Neuron (in vitro differentiated cells): ENCODE data around the gene CATSPERD.
A peak's percentile ranks its signal among the peaks of the same experiment; 100 is the strongest.

Experiments
- H2AFZ ChIP-seq: one replicate; pipeline ENCODE4 v1.6.1; 2013; ENCODE audit warnings: low read depth, mild to moderate bottlenecking, inconsistent platforms, low read length, moderate library complexity
- H3K27me3 ChIP-seq: one replicate; pipeline ENCODE4 v1.6.1; 2013; ENCODE audit warnings: low read length; ENCODE audit not compliant: insufficient read depth
- H3K36me3 ChIP-seq: one replicate; pipeline ENCODE4 v1.6.1; 2013; ENCODE audit warnings: low read length; ENCODE audit not compliant: insufficient read depth
- H3K4me1 ChIP-seq: one replicate; pipeline ENCODE4 v1.6.1; 2013; ENCODE audit warnings: low read length; ENCODE audit not compliant: insufficient read depth
- H3K4me3 ChIP-seq: 2 replicates; pipeline ENCODE4 v1.5.1; 2013; ENCODE audit warnings: mild to moderate bottlenecking, low read length, moderate library complexity
- H3K9me3 ChIP-seq: one replicate; pipeline ENCODE4 v1.6.1; 2013; ENCODE audit warnings: low read length

Gene CATSPERD

GRCh38 chr19:5690125-5690954 is 30.1 kb upstream of the CATSPERD start, which contains the start of gene RPL36:
TSS of gene RPL36 (plus strand) at chr19:5690295. CDS start at chr19:5690508, 213 bp downstream.
- Histone ChIP-seq H3K27me3 (no peaks in the 10 kb centered on the region), H3K9me3 (no peaks in the 10 kb centered on the region), H2AFZ (no peak within 1 kb of the TSS), H3K4me1 (peaks cover 11% of the 10 kb centered on the region), H3K4me3 (peak within 1 kb of the TSS; percentile 80), H3K36me3 (peaks cover 43% of the 10 kb centered on the region)

GRCh38 chr19:5690955-5691821 is 29.2 kb upstream of the CATSPERD start:
- no peaks in the 10 kb centered on the region for H3K9me3 ChIP-seq
- H3K4me1 ChIP-seq = peaks cover 11% of the 10 kb centered on the region
- H3K4me3 ChIP-seq = peak overlapping the region; percentile 80
- H2AFZ ChIP-seq = no peak overlapping the region
- H3K27me3 ChIP-seq = no peaks in the 10 kb centered on the region
- H3K36me3 ChIP-seq = peaks cover 51% of the 10 kb centered on the region

GRCh38 chr19:5691822-5692722 is 28.4 kb upstream of the CATSPERD start:
- peak overlapping the region; percentile 80 for H3K4me3 ChIP-seq
- no peaks in the 10 kb centered on the region for H3K9me3 ChIP-seq
- H3K36me3 ChIP-seq = peaks cover 59% of the 10 kb centered on the region
- no peak overlapping the region for H2AFZ ChIP-seq
- H3K4me1 ChIP-seq = peaks cover 11% of the 10 kb centered on the region
- no peaks in the 10 kb centered on the region for H3K27me3 ChIP-seq

GRCh38 chr19:5692723-5693194 is 27.7 kb upstream of the CATSPERD start:
- peaks cover 60% of the 10 kb centered on the region for H3K36me3 ChIP-seq
- H3K4me3 ChIP-seq = no peak overlapping the region
- H3K4me1 ChIP-seq = peaks cover 11% of the 10 kb centered on the region

GRCh38 chr19:5693195-5694166 is 27.0 kb upstream of the CATSPERD start:
- Histone ChIP-seq H3K4me3 (no peak overlapping the region), H2AFZ (no peak overlapping the region), H3K9me3 (no peaks in the 10 kb centered on the region), H3K4me1 (peaks cover 11% of the 10 kb centered on the region), H3K27me3 (no peaks in the 10 kb centered on the region), H3K36me3 (peaks cover 65% of the 10 kb centered on the region)

More at GRCh38 chr19:5692723-5693194, 27.7 kb upstream of the CATSPERD start:
- Histone ChIP-seq H3K27me3 (no peaks in the 10 kb centered on the region), H2AFZ (no peak overlapping the region), H3K9me3 (no peaks in the 10 kb centered on the region)

GRCh38 chr19:5694167-5694955 is 26.1 kb upstream of the CATSPERD start:
- Histone ChIP-seq H2AFZ (no peak overlapping the region), H3K36me3 (peaks cover 73% of the 10 kb centered on the region), H3K27me3 (no peaks in the 10 kb centered on the region), H3K9me3 (no peaks in the 10 kb centered on the region), H3K4me3 (no peak overlapping the region), H3K4me1 (peaks cover 11% of the 10 kb centered on the region)

- Histone ChIP-seq H3K36me3 (peaks cover 73% of the 10 kb centered on the region), H3K27me3 (no peaks in the 10 kb centered on the region), H3K4me3 (no peak overlapping the region), H3K9me3 (no peaks in the 10 kb centered on the region), H3K4me1 (peaks cover 11% of the 10 kb centered on the region), H2AFZ (no peak overlapping the region)
These were observed 25.3 kb upstream of the CATSPERD start for GRCh38 chr19:5694956-5695648.

GRCh38 chr19:5695649-5696195 is 24.7 kb upstream of the CATSPERD start:
- Histone ChIP-seq H3K36me3 (peaks cover 77% of the 10 kb centered on the region), H2AFZ (no peak overlapping the region)

GRCh38 chr19:5696196-5697021 is 24.0 kb upstream of the CATSPERD start:
- Histone ChIP-seq H3K27me3 (no peaks in the 10 kb centered on the region), H3K36me3 (peaks cover 78% of the 10 kb centered on the region), H3K4me3 (no peak overlapping the region), H3K4me1 (peaks cover 6% of the 10 kb centered on the region), H3K9me3 (peaks cover 2% of the 10 kb centered on the region), H2AFZ (no peak overlapping the region)

More at GRCh38 chr19:5695649-5696195, 24.7 kb upstream of the CATSPERD start:
- Histone ChIP-seq H3K4me1 (peaks cover 11% of the 10 kb centered on the region), H3K27me3 (no peaks in the 10 kb centered on the region), H3K4me3 (no peak overlapping the region), H3K9me3 (no peaks in the 10 kb centered on the region)
